Kidney epithelial cell (primary cell): ENCODE measurements around the gene KSR1. TPM values are rescaled to one million over a fixed set of nuclear protein-coding genes. Genes with fewer than 3 reads are reported as not detected.
"Not testable (repeated sequence)": the region's sequence is repeated elsewhere in the genome, so short reads cannot be mapped to it uniquely, and the experiment has no call there.

Source experiments
- DNase-seq: peaks from one replicate; pipeline ENCODE4 v3.0.0-alpha.2; 2010; ENCODE audit warnings: low read depth
- H3K27me3 ChIP-seq: 2 replicates; pipeline ENCODE4 v1.6.0; 2011; ENCODE audit warnings: low read length; ENCODE audit not compliant: control insufficient read depth, insufficient read depth
- H3K36me3 ChIP-seq: 2 replicates; pipeline ENCODE4 v1.5.1; 2011; ENCODE audit warnings: low read length; ENCODE audit not compliant: control insufficient read depth, insufficient read depth
- H3K4me3 ChIP-seq: 2 replicates; pipeline ENCODE4 v1.5.1; 2011; ENCODE audit warnings: low read depth, mild to moderate bottlenecking, control low read depth, low read length
- total RNA-seq: library from RNA; depleted of rRNA; stranded (reverse); fragments of >200 nt; gene quantifications from 2 replicates; pipeline ENCODE4 v1.2.3, GENCODE V29; 2015
- TF ChIP-seq, protein P1 (sequence below): IDR thresholded peaks from 2 replicates; pipeline ENCODE4 v1.5.1; 2011; ENCODE audit warnings: mild to moderate bottlenecking, moderate library complexity, low read length, control low read depth, inconsistent platforms; ENCODE audit not compliant: insufficient read depth, poor library complexity, severe bottlenecking

The KSR1 gene
- total RNA-seq, 1 donor from 2014 or later: 11.2 TPM

DNA sequence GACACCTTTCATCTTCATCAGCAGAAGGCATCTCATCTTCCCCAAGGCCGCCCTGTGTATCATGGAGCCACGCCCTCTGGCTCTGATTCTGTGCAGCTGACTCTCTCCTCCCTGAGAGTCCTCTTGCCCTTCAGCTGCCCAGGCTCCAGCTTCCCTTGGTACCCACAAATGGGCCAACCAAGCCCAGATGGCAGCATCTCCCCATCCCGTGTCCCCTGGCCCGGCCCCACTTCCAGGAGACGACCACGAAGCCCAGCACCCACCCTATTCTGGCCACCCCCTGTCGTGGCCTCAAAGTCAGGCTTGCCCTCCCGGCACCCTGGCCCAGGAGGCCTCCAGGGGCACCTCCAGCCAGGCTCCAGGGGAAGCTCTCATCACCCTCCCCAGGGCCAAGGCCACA, 31.3 kb upstream of the KSR1 start:
- no peaks in the 10 kb centered on the region for H3K27me3 ChIP-seq
- no peaks in the 10 kb centered on the region for H3K36me3 ChIP-seq
- TF ChIP-seq, protein P1, sequence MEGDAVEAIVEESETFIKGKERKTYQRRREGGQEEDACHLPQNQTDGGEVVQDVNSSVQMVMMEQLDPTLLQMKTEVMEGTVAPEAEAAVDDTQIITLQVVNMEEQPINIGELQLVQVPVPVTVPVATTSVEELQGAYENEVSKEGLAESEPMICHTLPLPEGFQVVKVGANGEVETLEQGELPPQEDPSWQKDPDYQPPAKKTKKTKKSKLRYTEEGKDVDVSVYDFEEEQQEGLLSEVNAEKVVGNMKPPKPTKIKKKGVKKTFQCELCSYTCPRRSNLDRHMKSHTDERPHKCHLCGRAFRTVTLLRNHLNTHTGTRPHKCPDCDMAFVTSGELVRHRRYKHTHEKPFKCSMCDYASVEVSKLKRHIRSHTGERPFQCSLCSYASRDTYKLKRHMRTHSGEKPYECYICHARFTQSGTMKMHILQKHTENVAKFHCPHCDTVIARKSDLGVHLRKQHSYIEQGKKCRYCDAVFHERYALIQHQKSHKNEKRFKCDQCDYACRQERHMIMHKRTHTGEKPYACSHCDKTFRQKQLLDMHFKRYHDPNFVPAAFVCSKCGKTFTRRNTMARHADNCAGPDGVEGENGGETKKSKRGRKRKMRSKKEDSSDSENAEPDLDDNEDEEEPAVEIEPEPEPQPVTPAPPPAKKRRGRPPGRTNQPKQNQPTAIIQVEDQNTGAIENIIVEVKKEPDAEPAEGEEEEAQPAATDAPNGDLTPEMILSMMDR: no peak
- no peak for DNase-seq
- no peak overlapping the region for H3K4me3 ChIP-seq

- not testable (repeated sequence) for H3K36me3 ChIP-seq, H3K27me3 ChIP-seq, H3K4me3 ChIP-seq, DNase-seq
Observed at GRCh38 chr17:27425571-27425970, 30.7 kb upstream of the KSR1 start.

- Histone ChIP-seq H3K27me3 (no peaks in the 10 kb centered on the region), H3K36me3 (no peaks in the 10 kb centered on the region), H3K4me3 (no peak overlapping the region)
- TF ChIP-seq, protein P1: no peak
- DNase-seq: no peak
Observed at GRCh38 chr17:27425991-27426390, 30.3 kb upstream of the KSR1 start.

DNA sequence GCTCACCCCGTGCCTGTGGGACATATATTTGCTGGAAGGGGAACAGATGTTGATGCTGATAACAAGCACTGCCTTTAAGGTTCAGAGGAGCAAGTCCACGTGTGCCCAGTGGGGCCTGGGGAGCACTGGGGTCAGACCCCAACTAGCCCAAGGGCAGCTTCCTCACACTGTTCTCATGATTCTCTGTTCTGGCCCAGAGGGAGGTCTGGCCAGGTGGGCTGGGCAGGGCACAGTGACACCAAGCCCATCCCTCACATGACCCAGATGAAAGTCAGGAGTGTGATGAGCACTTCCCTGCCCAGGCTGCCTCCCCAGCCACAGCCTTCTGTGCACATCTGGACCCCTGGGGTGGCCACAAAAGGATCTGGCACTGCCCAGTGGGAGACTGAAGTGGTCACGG, 29.8 kb upstream of the KSR1 start:
- not testable (repeated sequence) for DNase-seq, H3K4me3 ChIP-seq, H3K36me3 ChIP-seq, H3K27me3 ChIP-seq

- H3K4me3 ChIP-seq, DNase-seq, H3K36me3 ChIP-seq, H3K27me3 ChIP-seq: not testable (repeated sequence)
Observed at GRCh38 chr17:27427166-27427862, 28.9 kb upstream of the KSR1 start.

DNA sequence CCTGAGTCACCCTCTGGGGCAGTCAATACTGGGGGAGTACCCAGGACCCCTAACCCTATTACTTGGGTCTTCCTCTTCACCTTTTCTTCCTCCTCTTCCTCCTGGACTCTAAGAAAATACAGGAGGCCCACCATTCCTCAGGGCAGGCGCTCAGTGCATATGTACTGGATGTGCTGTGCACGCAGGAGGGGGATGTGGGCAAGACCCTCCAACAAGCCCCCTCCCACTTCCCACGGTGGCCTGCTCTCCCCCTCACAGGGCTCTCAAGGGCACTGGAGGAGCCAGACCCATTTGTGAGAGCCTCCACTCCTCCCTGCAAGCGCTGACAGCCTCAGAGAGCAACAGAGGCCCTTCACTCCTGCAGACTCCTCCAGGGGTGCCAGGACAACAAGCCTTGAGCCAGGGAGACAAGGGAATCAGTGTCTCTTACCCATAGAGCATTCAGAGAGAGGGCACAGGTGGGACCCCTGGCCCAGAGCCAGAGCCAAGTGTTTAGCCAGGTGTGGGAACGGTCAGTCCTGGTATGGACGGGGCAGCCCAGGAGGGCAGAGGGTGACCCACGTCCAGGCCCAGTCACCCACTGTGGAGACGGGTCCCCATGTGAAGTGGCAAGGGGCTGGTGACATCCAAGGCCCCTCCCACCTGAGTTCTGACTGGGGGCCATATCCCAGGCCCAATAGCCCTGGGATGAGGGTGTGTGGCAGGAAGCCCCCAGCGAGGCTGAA, 27.3 kb upstream of the KSR1 start:
- TF ChIP-seq, protein P1: no peak
- no peak for DNase-seq
- Histone ChIP-seq H3K36me3 (no peaks in the 10 kb centered on the region), H3K4me3 (no peak overlapping the region), H3K27me3 (no peaks in the 10 kb centered on the region)

DNA sequence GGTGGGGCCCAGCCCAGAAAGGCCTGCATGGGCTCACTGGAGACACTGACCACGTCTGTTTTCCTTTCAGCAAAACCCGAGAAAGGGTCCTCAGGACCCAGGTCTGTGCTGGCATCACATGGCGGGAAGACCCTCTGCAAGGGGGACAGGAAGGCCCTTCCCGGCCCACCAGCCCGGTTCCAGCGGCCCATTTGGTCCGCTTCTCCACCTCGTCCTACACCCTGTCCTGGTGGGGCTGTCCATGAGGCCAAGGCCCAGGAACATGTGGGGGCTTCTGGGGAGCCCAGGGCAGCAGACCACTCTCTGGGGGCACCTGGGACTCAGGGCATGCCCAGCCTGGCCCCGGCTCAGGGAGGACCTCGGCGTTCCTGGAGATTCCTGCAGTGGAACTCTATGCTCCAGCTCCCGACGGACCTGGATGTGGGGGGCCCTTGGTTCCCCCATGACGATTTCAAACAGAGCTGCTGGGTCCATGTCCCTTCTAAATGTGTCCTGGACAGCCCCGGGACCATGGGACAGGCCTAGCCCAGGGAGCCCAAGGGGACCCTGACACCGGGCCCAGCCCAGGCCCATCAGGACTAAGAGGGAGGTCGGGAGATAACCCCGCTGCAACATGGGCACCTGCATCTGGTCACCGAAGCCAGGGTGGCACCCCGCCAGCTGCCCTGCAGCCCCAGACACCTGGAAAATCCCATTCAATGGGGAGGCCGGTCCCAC, 26.4 kb upstream of the KSR1 start:
- TF ChIP-seq, protein P1: no peak
- H3K36me3 ChIP-seq: no peaks in the 10 kb centered on the region
- no peaks in the 10 kb centered on the region for H3K27me3 ChIP-seq
- no peak for DNase-seq
- H3K4me3 ChIP-seq: no peak overlapping the region
